Endothelial cell of umbilical vein (primary cell): ENCODE data around the gene GAPDHS. TPM values are rescaled to one million over a fixed set of nuclear protein-coding genes. Genes with fewer than 3 reads are reported as not detected.

Experiments used
- BruUV-seq: library from RNA; stranded (reverse); fragments of 400-500 nt; replicated peaks from 2 replicates; lab custom pipeline; 2021; lab: Mats Ljungman, UMichigan
- CTCF ChIA-PET: fragments of 300-600, 350-600 bp; sonication (Branson Sonifier 250); formaldehyde crosslinking; loops from one replicate; lab custom pipeline; 2021; ENCODE audit warnings: antibody characterized with exemption, inconsistent platforms; lab: Charles Lee
- POLR2A ChIA-PET: fragments of 300-600, 350-600 bp; sonication (Branson Sonifier 250); formaldehyde crosslinking; loops from one replicate; lab custom pipeline; 2021; ENCODE audit warnings: antibody characterized with exemption, inconsistent platforms; lab: Charles Lee
- DNase-seq: peaks from one replicate; pipeline ENCODE4 v3.0.0-alpha.2; 2011; ENCODE audit warnings: low read depth, low spot score
- FAIRE-seq: peaks from 2 replicates; lab custom pipeline; 2011; peaks lifted over from hg19 to GRCh38; lab: Jason Lieb, UNC
- H2AFZ ChIP-seq: 2 replicates; pipeline ENCODE4 v1.6.0; 2012; ENCODE audit warnings: low read depth, low read length, control low read depth, inconsistent platforms
- H3K27ac ChIP-seq: 2 replicates; pipeline ENCODE4 v1.5.1; 2011; ENCODE audit warnings: low read depth, mild to moderate bottlenecking, control low read depth, low read length, moderate library complexity; ENCODE audit not compliant: insufficient read depth
- H3K27me3 ChIP-seq, 2 experiments: 2 replicates each; pipeline versions ENCODE4 v1.6.0 to v1.6.1; 2011; ENCODE audit warnings: low read length in 2 of 2, mixed read lengths in 1 of 2; ENCODE audit not compliant: control insufficient read depth in 2 of 2, insufficient read depth in 2 of 2
- H3K36me3 ChIP-seq, 2 experiments: 2 replicates in 1 of 2; 3 replicates in 1 of 2; pipeline ENCODE4 v1.5.1; 2011; ENCODE audit warnings: low read length in 2 of 2, mild to moderate bottlenecking in 1 of 2, moderate library complexity in 1 of 2; ENCODE audit not compliant: control insufficient read depth in 2 of 2, insufficient read depth in 2 of 2; ENCODE audit errors: extremely low read depth in 1 of 2
- H3K4me1 ChIP-seq: 3 replicates; pipeline ENCODE4 v1.5.1; 2011; ENCODE audit warnings: mild to moderate bottlenecking, low read length; ENCODE audit not compliant: control insufficient read depth, insufficient read depth; ENCODE audit errors: extremely low read depth
- H3K4me2 ChIP-seq: 2 replicates; pipeline ENCODE4 v1.6.1; 2011; ENCODE audit warnings: low read length, control low read depth, mixed read lengths; ENCODE audit not compliant: insufficient read depth
- H3K4me3 ChIP-seq, 3 experiments: fragments of 200-600 bp in 1 of 3; sonication (generic), shearing (Covaris generic) in 1 of 3; replicated peaks in 1 of 3; 2 replicates each; pipeline ENCODE4 v1.5.1; 2011 to 2016; ENCODE audit warnings: control low read depth in 3 of 3, low read length in 3 of 3, mild to moderate bottlenecking in 2 of 3, inconsistent platforms in 1 of 3, low read depth in 1 of 3, moderate library complexity in 1 of 3; ENCODE audit not compliant: insufficient read depth in 1 of 3
- H3K79me2 ChIP-seq: 2 replicates; pipeline ENCODE4 v1.6.0; 2012; ENCODE audit warnings: low read length, inconsistent platforms; ENCODE audit not compliant: control insufficient read depth, insufficient read depth
- H3K9ac ChIP-seq: replicated peaks from 2 replicates; pipeline ENCODE3; 2011; ENCODE audit warnings: low read length, control low read depth; ENCODE audit not compliant: insufficient read depth; ENCODE audit errors: extremely low read depth
- H3K9me1 ChIP-seq: replicated peaks from 3 replicates; pipeline ENCODE4 v1.6.0; 2011; ENCODE audit warnings: mild to moderate bottlenecking, low read length; ENCODE audit not compliant: control insufficient read depth, insufficient read depth; ENCODE audit errors: extremely low read depth
- H3K9me3 ChIP-seq: replicated peaks from 2 replicates; pipeline ENCODE4 v1.5.1; 2012; ENCODE audit warnings: low read length, inconsistent platforms; ENCODE audit not compliant: control insufficient read depth, insufficient read depth
- H4K20me1 ChIP-seq: replicated peaks from 2 replicates; pipeline ENCODE3; 2011; ENCODE audit warnings: mild to moderate bottlenecking, low read length; ENCODE audit not compliant: control insufficient read depth, insufficient read depth; ENCODE audit errors: extremely low read depth
- EZH2 ChIP-seq: IDR thresholded peaks from 2 replicates; pipeline ENCODE4 v1.6.1; 2012; ENCODE audit warnings: borderline replicate concordance, low read depth, mild to moderate bottlenecking, moderate library complexity, low read length, inconsistent platforms; ENCODE audit not compliant: severe bottlenecking
- FOS ChIP-seq: IDR thresholded peaks from 2 replicates; pipeline ENCODE4 v1.6.1; 2011; ENCODE audit warnings: mild to moderate bottlenecking, low read length, moderate library complexity, borderline replicate concordance; ENCODE audit not compliant: insufficient read depth
- GATA2 ChIP-seq: IDR thresholded peaks from 2 replicates; pipeline ENCODE4 v1.7.0; 2011; ENCODE audit warnings: low read depth, mild to moderate bottlenecking, moderate library complexity, mixed read lengths, low read length; ENCODE audit not compliant: insufficient read length, insufficient read depth
- JUN ChIP-seq: IDR thresholded peaks from 2 replicates; pipeline ENCODE4 v1.6.1; 2011; ENCODE audit warnings: borderline replicate concordance, low read depth; ENCODE audit not compliant: insufficient read length, insufficient read depth
- MYC ChIP-seq: IDR thresholded peaks from one replicate; pipeline ENCODE4 v1.6.1; 2011; ENCODE audit warnings: mild to moderate bottlenecking, low read depth, low read length
- POLR2A ChIP-seq: IDR thresholded peaks from 2 replicates; pipeline ENCODE4 v1.6.1; 2012; ENCODE audit warnings: low read depth, mild to moderate bottlenecking, control low read depth, low read length
- POLR2AphosphoS5 ChIP-seq: IDR thresholded peaks from 2 replicates; pipeline ENCODE4 v1.6.1; 2012; ENCODE audit warnings: low read depth, mild to moderate bottlenecking, control low read depth, low read length, moderate library complexity; ENCODE audit not compliant: insufficient read depth
- dilution Hi-C: fragments of 300-500 bp; cut with MboI; formaldehyde crosslinking; loops from one replicate; pipeline ENCODE4 v1.15.0; 2019; ENCODE audit warnings: low sequenced_read_pairs; ENCODE audit not compliant: extremely low pct_ligation_motif_present
- intact Hi-C: fragments of 100-400 bp; cut with micrococcal nuclease; formaldehyde crosslinking; loops from one replicate; pipeline ENCODE4 v1.10.0; 2022
- polyA plus RNA-seq, 4 experiments: library from polyadenylated mRNA; depleted of rRNA in 3 of 4; stranded (reverse) in 3 of 4; unstranded in 1 of 4; fragments of >200 nt; gene quantifications; 2 replicates each; pipeline versions ENCODE4 v1.2.1 to v1.2.3, GENCODE V29; 2011 to 2012; ENCODE audit warnings: missing spikeins in 1 of 4
- total RNA-seq: library from RNA; stranded (reverse); gene quantifications from 2 replicates; pipeline ENCODE4 v1.2.3, GENCODE V29; 2021
- TF ChIP-seq, protein P1 (sequence below): IDR thresholded peaks from 2 replicates; pipeline ENCODE4 v1.6.1; 2011; ENCODE audit not compliant: insufficient read depth, insufficient read length
- TF ChIP-seq, protein P2 (sequence below), 2 donors: IDR thresholded peaks; 1 replicate in 1 of 2; 2 replicates in 1 of 2; pipeline ENCODE4 v1.5.1; 2011; ENCODE audit warnings: low read length in 2 of 2, mild to moderate bottlenecking in 2 of 2, moderate library complexity in 2 of 2, control low read depth in 1 of 2, inconsistent platforms in 1 of 2, low read depth in 1 of 2; ENCODE audit not compliant: insufficient read depth in 1 of 2; ENCODE audit errors: extremely low read depth in 1 of 2

The GAPDHS gene
- total and polyA plus RNA-seq, 2 donors (not counting 3 experiments of a cell fraction or from before 2014, with no cell fraction given), result not detected

DNA sequence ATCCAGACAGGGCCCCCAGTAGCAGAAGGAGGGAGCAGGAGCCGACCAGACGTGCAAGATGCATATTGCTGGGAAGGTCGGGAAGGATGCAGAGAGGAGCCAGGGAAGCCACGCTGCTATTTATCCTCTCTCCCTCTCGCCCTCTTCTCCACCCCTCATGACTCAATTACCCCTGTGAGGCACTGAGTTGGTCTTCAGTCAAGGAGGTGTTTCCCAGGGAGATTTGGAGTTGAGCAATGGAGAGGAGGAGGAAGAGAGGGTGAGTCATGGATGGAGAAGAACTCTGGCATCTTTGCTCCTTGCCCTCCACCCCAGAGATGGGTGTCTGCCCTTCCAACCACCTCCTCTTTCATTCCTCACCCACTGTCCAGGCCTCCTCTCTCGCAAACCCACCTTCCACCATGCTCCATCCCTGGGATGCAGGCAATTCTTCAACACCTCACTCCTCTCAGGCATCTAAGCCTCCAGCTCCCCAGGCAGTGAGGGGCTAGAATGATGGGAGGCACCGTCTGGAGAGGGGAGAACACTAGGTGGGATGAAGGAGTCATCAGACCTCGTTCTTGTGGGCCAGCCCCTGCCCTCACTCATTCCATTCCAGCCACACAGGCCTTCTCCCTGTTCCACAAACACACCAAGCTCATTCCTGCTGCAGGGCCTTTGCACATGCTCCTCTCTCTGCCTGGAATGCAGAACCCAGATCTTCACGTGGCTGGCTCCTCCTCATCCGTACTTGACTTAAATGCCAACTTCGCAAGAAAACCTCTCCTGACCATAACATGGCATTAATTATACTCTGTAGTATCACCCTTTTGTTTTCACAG lies 4.8 kb upstream of the GAPDHS start, which contains the start of gene SBSN:
Gene SBSN, minus strand, starts transcription at position 94 of the 821 bp plus-strand sequence. Its CDS starts 30 bp downstream, at position 64.
- no peak within 1 kb of the TSS for H3K4me3 ChIP-seq
- no peaks in the 10 kb centered on the region for H3K79me2 ChIP-seq
- no TSS peak for BruUV-seq
- no peak within 1 kb of the TSS for H3K27ac ChIP-seq
- intact Hi-C loops (no loop called here), dilution Hi-C loops (no loop called here)
- CTCF ChIA-PET, result interaction anchor here (1.0 to 1.3 kb wide), 2 partner anchors 11 to 18 kb away, joined by 3 read pairs; no protein-coding TSS in a partner anchor
- no peaks in the 10 kb centered on the region for H4K20me1 ChIP-seq
- H3K27me3 ChIP-seq, result peaks cover 5 to 14% of the 10 kb centered on the region in 2 experiments
- DNase-seq (no peak), FAIRE-seq (no peak)
- H3K4me2 ChIP-seq, result no peak within 1 kb of the TSS
- H3K9me3 ChIP-seq, result no peaks in the 10 kb centered on the region
- no peaks in the 10 kb centered on the region for H3K36me3 ChIP-seq
- no peaks in the 10 kb centered on the region for H3K9me1 ChIP-seq
- no peak for TF ChIP-seq JUN
- no peak for TF ChIP-seq FOS
- TF ChIP-seq, protein P1, sequence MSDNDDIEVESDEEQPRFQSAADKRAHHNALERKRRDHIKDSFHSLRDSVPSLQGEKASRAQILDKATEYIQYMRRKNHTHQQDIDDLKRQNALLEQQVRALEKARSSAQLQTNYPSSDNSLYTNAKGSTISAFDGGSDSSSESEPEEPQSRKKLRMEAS, result no peak
- no peak for TF ChIP-seq MYC
- no peak for TF ChIP-seq GATA2
- no peak for TF ChIP-seq EZH2
- TF ChIP-seq POLR2AphosphoS5, result no peak
- TF ChIP-seq, protein P2, sequence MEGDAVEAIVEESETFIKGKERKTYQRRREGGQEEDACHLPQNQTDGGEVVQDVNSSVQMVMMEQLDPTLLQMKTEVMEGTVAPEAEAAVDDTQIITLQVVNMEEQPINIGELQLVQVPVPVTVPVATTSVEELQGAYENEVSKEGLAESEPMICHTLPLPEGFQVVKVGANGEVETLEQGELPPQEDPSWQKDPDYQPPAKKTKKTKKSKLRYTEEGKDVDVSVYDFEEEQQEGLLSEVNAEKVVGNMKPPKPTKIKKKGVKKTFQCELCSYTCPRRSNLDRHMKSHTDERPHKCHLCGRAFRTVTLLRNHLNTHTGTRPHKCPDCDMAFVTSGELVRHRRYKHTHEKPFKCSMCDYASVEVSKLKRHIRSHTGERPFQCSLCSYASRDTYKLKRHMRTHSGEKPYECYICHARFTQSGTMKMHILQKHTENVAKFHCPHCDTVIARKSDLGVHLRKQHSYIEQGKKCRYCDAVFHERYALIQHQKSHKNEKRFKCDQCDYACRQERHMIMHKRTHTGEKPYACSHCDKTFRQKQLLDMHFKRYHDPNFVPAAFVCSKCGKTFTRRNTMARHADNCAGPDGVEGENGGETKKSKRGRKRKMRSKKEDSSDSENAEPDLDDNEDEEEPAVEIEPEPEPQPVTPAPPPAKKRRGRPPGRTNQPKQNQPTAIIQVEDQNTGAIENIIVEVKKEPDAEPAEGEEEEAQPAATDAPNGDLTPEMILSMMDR (IDR thresholded peaks at IDR 0.05; ENCODE audit: extremely low read depth in 1 of 2, insufficient read depth in 1 of 2, low read depth in 1 of 2, low read length in 2 of 2), result no peak
- TF ChIP-seq POLR2A, result no peak
- no peak within 1 kb of the TSS for H2AFZ ChIP-seq
- no peak within 1 kb of the TSS for H3K9ac ChIP-seq
- POLR2A ChIA-PET, result no interaction called here
- no peaks in the 10 kb centered on the region for H3K4me1 ChIP-seq
